ENCODE results near the gene PWWP2B.

Gene PWWP2B

GRCh38 chr10:132445516-132446194 is 48.7 kb downstream of the PWWP2B start:
- TF ChIP-seq CTCF (IDR thresholded peaks at IDR 0.05; ENCODE audit: low read depth, low read length): no peak
- DNase-seq (ENCODE audit: extremely low read depth, low read depth): no peak

- DNase-seq (ENCODE audit: extremely low read depth, low read depth): no peak
- TF ChIP-seq CTCF (IDR thresholded peaks at IDR 0.05; ENCODE audit: low read depth, low read length): no peak
Observed at GRCh38 chr10:132446195-132446581, 49.2 kb downstream of the PWWP2B start.

- DNase-seq (ENCODE audit: extremely low read depth, low read depth): no peak
- peak; percentile 40 for TF ChIP-seq CTCF (IDR thresholded peaks at IDR 0.05; ENCODE audit: low read depth, low read length)
Observed at GRCh38 chr10:132446661-132447445, 49.9 kb downstream of the PWWP2B start.

- no peak for DNase-seq (ENCODE audit: extremely low read depth, low read depth)
- no peak for TF ChIP-seq CTCF (IDR thresholded peaks at IDR 0.05; ENCODE audit: low read depth, low read length)
Observed at GRCh38 chr10:132447446-132448247, 50.6 kb downstream of the PWWP2B start.

GRCh38 chr10:132448248-132448731 is 51.3 kb downstream of the PWWP2B start:
- DNase-seq (ENCODE audit: extremely low read depth, low read depth): no peak
- TF ChIP-seq CTCF (IDR thresholded peaks at IDR 0.05; ENCODE audit: low read depth, low read length): no peak

- no peak for DNase-seq (ENCODE audit: extremely low read depth, low read depth)
- no peak for TF ChIP-seq CTCF (IDR thresholded peaks at IDR 0.05; ENCODE audit: low read depth, low read length)
Observed at GRCh38 chr10:132449051-132449810, 52.2 kb downstream of the PWWP2B start.

Data from AG09319 (cell line).